Prostate gland (tissue), 2 donors: ENCODE data around the gene FEN1. TPM values are rescaled to one million over a fixed set of nuclear protein-coding genes. Genes with fewer than 3 reads are reported as not detected.
A peak's percentile ranks its signal among the peaks of the same experiment; 100 is the strongest.

Experiments used
- DNase-seq: peaks from one replicate; pipeline ENCODE4 v3.0.0-alpha.2; 2019; ENCODE audit warnings: low spot score
- H3K27ac ChIP-seq, 2 donors: fragments of 200-600 bp; sonication (generic); 2 replicates each; pipeline ENCODE4 v1.5.1; 2017 to 2019
- H3K27me3 ChIP-seq: fragments of 200-600 bp; sonication (generic); replicated peaks from 2 replicates; pipeline ENCODE4 v1.5.1; 2019; ENCODE audit not compliant: insufficient read depth
- H3K36me3 ChIP-seq, 2 donors: fragments of 200-600 bp; sonication (generic); 1 replicate in 1 of 2; 2 replicates in 1 of 2; pipeline versions ENCODE4 v1.5.1 to v1.8.1; 2017 to 2019
- H3K4me1 ChIP-seq: fragments of 200-600 bp; sonication (generic); replicated peaks from 2 replicates; pipeline ENCODE4 v1.5.1; 2019
- H3K4me3 ChIP-seq, 2 donors: fragments of 200-600 bp; sonication (generic); 2 replicates each; pipeline ENCODE4 v1.5.1; 2017 to 2019
- H3K9me3 ChIP-seq: fragments of 200-600 bp; sonication (generic); 2 replicates; pipeline ENCODE4 v1.5.1; 2017
- CTCF ChIP-seq, 4 experiments: fragments of 200-600 bp in 2 of 4; fragments of 450-650 bp in 2 of 4; sonication (generic) in 2 of 4; IDR thresholded peaks; 1 replicate in 3 of 4; 2 replicates in 1 of 4; pipeline ENCODE4 v1.5.1; 2016 to 2019; ENCODE audit warnings: antibody characterized with exemption in 4 of 4, mild to moderate bottlenecking in 2 of 4, moderate library complexity in 2 of 4
- POLR2A ChIP-seq: fragments of 450-650 bp; IDR thresholded peaks from one replicate; pipeline ENCODE4 v1.6.1; 2016; ENCODE audit warnings: antibody characterized with exemption, mild to moderate bottlenecking
- POLR2AphosphoS5 ChIP-seq: sonication (generic); formaldehyde crosslinking; IDR thresholded peaks from one replicate; pipeline ENCODE4 v1.6.1; 2017; ENCODE audit warnings: antibody characterized with exemption
- whole genome bisulfite sequencing: methylation state at CpG from one replicate; pipeline ENCODE4 v1.1.5; 2018; 5-methylcytosine and 5-hydroxymethylcytosine counted together
- intact Hi-C: fragments of 100-400 bp; cut with DNase I; formaldehyde crosslinking; loops from one replicate; pipeline ENCODE4 v1.14.2; 2022
- total RNA-seq, 2 donors: library from RNA; depleted of rRNA; stranded (reverse); fragments of >200 nt; gene quantifications; one replicate each; pipeline ENCODE4 v1.1.0, GENCODE V29; 2016

FEN1 gene
- total RNA-seq, 2 donors from 2014 or later: 12.8 to 18.4 TPM

GRCh38 chr11:61794579-61794978 lies 1.9 kb downstream of the FEN1 start:
- Histone ChIP-seq H3K27me3 (no peaks in the 10 kb centered on the region), H3K9me3 (no peaks in the 10 kb centered on the region), H3K27ac (no peak overlapping the region), H3K4me1 (peaks cover 16% of the 10 kb centered on the region), H3K36me3 (peaks cover 0 to 2% of the 10 kb centered on the region in 2 donors), H3K4me3 (no peak overlapping the region)
- intact Hi-C loops: no loop called here
- DNase-seq: no peak
- TF ChIP-seq POLR2AphosphoS5 (no peak), CTCF (IDR thresholded peaks at IDR 0.05) (no peak), POLR2A (no peak)
- 84% methylated on average over 4 of the region's 4 CpGs for WGBS

GRCh38 chr11:61795459-61795858 lies 2.7 kb downstream of the FEN1 start:
- Histone ChIP-seq H3K27me3 (no peaks in the 10 kb centered on the region), H3K4me3 (no peak overlapping the region)
- intact Hi-C loops: loop anchor here (5.0 kb wide), 1 partner anchor 312 kb away; no protein-coding TSS in a partner anchor

DNA sequence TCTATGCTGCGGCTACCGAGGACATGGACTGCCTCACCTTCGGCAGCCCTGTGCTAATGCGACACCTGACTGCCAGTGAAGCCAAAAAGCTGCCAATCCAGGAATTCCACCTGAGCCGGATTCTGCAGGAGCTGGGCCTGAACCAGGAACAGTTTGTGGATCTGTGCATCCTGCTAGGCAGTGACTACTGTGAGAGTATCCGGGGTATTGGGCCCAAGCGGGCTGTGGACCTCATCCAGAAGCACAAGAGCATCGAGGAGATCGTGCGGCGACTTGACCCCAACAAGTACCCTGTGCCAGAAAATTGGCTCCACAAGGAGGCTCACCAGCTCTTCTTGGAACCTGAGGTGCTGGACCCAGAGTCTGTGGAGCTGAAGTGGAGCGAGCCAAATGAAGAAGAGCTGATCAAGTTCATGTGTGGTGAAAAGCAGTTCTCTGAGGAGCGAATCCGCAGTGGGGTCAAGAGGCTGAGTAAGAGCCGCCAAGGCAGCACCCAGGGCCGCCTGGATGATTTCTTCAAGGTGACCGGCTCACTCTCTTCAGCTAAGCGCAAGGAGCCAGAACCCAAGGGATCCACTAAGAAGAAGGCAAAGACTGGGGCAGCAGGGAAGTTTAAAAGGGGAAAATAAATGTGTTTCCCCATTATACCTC lies 3.3 kb downstream of the FEN1 start:
- peaks cover 16% of the 10 kb centered on the region for H3K4me1 ChIP-seq
- TF ChIP-seq POLR2A: no peak
- no peak for TF ChIP-seq POLR2AphosphoS5
- TF ChIP-seq CTCF (IDR thresholded peaks at IDR 0.05): no peak
- no peaks in the 10 kb centered on the region for H3K27me3 ChIP-seq
- no peak for DNase-seq
- H3K9me3 ChIP-seq: no peaks in the 10 kb centered on the region
- whole genome bisulfite sequencing: 90% methylated on average over 18 of the region's 18 CpGs
- no peak overlapping the region for H3K4me3 ChIP-seq
- intact Hi-C loops: loop anchor here (2.0 to 5.0 kb wide), 3 partner anchors 95 to 311 kb away; partner anchors contain the start of gene FADS3
- H3K36me3 ChIP-seq: no peaks in the 10 kb centered on the region
- H3K27ac ChIP-seq: no peak overlapping the region

More at GRCh38 chr11:61795459-61795858, 2.7 kb downstream of the FEN1 start:
- H3K4me1 ChIP-seq: peaks cover 16% of the 10 kb centered on the region
- TF ChIP-seq POLR2AphosphoS5 (no peak), POLR2A (no peak), CTCF (IDR thresholded peaks at IDR 0.05) (no peak)
- 87% methylated on average over 12 of the region's 12 CpGs for WGBS
- no peak for DNase-seq
- no peak overlapping the region for H3K27ac ChIP-seq
- H3K9me3 ChIP-seq: no peaks in the 10 kb centered on the region
- no peaks in the 10 kb centered on the region for H3K36me3 ChIP-seq

- H3K27me3 ChIP-seq: no peaks in the 10 kb centered on the region
- H3K4me3 ChIP-seq: no peak overlapping the region
- peaks cover 8% of the 10 kb centered on the region for H3K4me1 ChIP-seq
- H3K36me3 ChIP-seq: no peaks in the 10 kb centered on the region
- intact Hi-C loops: loop anchor here (2.0 to 5.0 kb wide), 3 partner anchors 93 to 310 kb away; partner anchors contain the start of gene FADS3
- H3K27ac ChIP-seq: peak overlapping the region; percentile 60 to 69
- 3% methylated on average over 3 of the region's 3 CpGs for WGBS
- TF ChIP-seq POLR2A (no peak), POLR2AphosphoS5 (peak; percentile 80), CTCF (IDR thresholded peaks at IDR 0.05) (peak; percentile 35 to 95 (median 92))
- DNase-seq: peak; percentile 86
- no peaks in the 10 kb centered on the region for H3K9me3 ChIP-seq
Observed at GRCh38 chr11:61797263-61797944, 4.7 kb downstream of the FEN1 start.
